H1 (cell line): ENCODE data around the gene TMBIM6.

Experiments used
- POLR2A ChIP-seq, 2 experiments: IDR thresholded peaks; 1 replicate in 1 of 2; 2 replicates in 1 of 2; pipeline ENCODE4 v1.6.1; 2011; ENCODE audit warnings: low read depth in 2 of 2, low read length in 2 of 2, mild to moderate bottlenecking in 2 of 2; ENCODE audit errors: control extremely low read depth in 1 of 2
- RAD21 ChIP-seq, 2 experiments: IDR thresholded peaks in 1 of 2; conservative IDR thresholded peaks in 1 of 2; 2 replicates each; pipeline ENCODE4 v1.6.1; 2011; ENCODE audit warnings: low read depth in 2 of 2, low read length in 2 of 2, improper control_type of control experiment in 1 of 2, inconsistent platforms in 1 of 2, mild to moderate bottlenecking in 1 of 2, moderate library complexity in 1 of 2

DNA sequence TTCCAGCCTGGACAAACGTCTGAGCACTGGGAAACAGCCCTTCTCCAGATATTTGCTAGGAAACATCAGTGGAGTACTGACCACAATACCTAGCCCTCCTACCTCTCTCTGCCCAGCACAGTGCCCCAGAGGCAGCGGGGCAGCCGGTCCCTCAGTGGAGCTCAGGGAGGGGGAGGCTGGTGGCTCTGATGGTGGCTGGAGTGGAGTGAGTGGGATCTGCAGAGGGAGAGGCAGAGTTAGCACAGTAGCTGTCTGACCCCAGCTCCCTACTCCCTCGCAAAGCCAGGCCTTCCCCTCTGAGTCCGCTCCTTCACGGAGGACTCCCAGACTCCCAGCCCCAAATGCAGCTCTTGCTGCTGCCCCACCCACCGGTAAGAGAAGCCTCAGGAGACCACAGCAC is 56.9 kb downstream of the TMBIM6 start:
- TF ChIP-seq POLR2A (IDR thresholded peaks at IDR 0.05; ENCODE audit: control extremely low read depth in 1 of 2, low read depth in 2 of 2, low read length in 2 of 2) (no peak), RAD21 (IDR thresholded peaks at IDR 0.05 in 1 of 2, conservative IDR thresholded peaks at IDR 0.05 in 1 of 2; ENCODE audit: low read depth in 2 of 2, low read length in 2 of 2) (no peak)
